OCI-LY3 (cell line): ENCODE data around the gene HOXA6.

Experiments
- H2AFZ ChIP-seq: fragments of 200-600, 300-600 bp; shearing (Covaris generic); 2 replicates; pipeline ENCODE4 v1.6.0; 2014; ENCODE audit warnings: antibody characterized with exemption, low read depth, low read length
- H3K27ac ChIP-seq: fragments of 200-600, 300-600 bp; sonication (generic); 2 replicates; pipeline ENCODE4 v1.5.1; 2014; ENCODE audit warnings: mild to moderate bottlenecking, low read length, moderate library complexity, mixed read lengths
- H3K27me3 ChIP-seq: fragments of 200-600, 300-600 bp; sonication (generic); 2 replicates; pipeline ENCODE4 v1.6.1; 2014; ENCODE audit warnings: low read depth, low read length, mixed read lengths
- H3K36me3 ChIP-seq: fragments of 200-600, 300-600 bp; sonication (generic); replicated peaks from 2 replicates; pipeline ENCODE3; 2014; ENCODE audit warnings: low read depth, low read length, mixed read lengths
- H3K4me1 ChIP-seq: fragments of 300-600, 200-600 bp; sonication (generic); 2 replicates; pipeline ENCODE4 v1.6.1; 2014; ENCODE audit warnings: low read length, mixed read lengths
- H3K4me2 ChIP-seq: fragments of 200-600, 300-600 bp; sonication (generic); 2 replicates; pipeline ENCODE4 v1.6.1; 2014; ENCODE audit warnings: low read length, mixed read lengths
- H3K4me3 ChIP-seq: fragments of 300-600, 200-600 bp; sonication (generic); 2 replicates; pipeline ENCODE4 v1.5.1; 2014; ENCODE audit warnings: antibody characterized with exemption, mild to moderate bottlenecking, low read length, moderate library complexity
- H3K79me2 ChIP-seq: fragments of 300-600, 200-600 bp; shearing (Covaris generic); 2 replicates; pipeline ENCODE4 v1.6.1; 2014; ENCODE audit warnings: mild to moderate bottlenecking, low read length, mixed read lengths
- H3K9ac ChIP-seq: fragments of 300-600, 200-600 bp; shearing (Covaris generic); 2 replicates; pipeline ENCODE4 v1.6.0; 2014; ENCODE audit warnings: mild to moderate bottlenecking, low read length, moderate library complexity
- H3K9me3 ChIP-seq: fragments of 200-600, 300-600 bp; shearing (Covaris generic); 2 replicates; pipeline ENCODE4 v1.6.1; 2014; ENCODE audit warnings: low read length, mixed read lengths; ENCODE audit not compliant: insufficient read depth
- H4K20me1 ChIP-seq: fragments of 200-600, 300-600 bp; sonication (generic); 2 replicates; pipeline ENCODE4 v1.6.1; 2016; ENCODE audit warnings: low read length, mixed read lengths; ENCODE audit not compliant: insufficient read depth
- CTCF ChIP-seq: fragments of 200-600, 300-600 bp; sonication (generic); IDR thresholded peaks from 2 replicates; pipeline ENCODE4 v1.5.1; 2014; ENCODE audit warnings: antibody characterized with exemption, low read length, low read depth
- EZH2phosphoT487 ChIP-seq: fragments of 200-600 bp; shearing (Covaris generic); IDR thresholded peaks from 2 replicates; pipeline ENCODE4 v1.6.1; 2018; ENCODE audit warnings: antibody characterized with exemption, mixed run types, low read depth

HOXA6 gene

GRCh38 chr7:27124096-27124901 lies 23.3 kb downstream of the HOXA6 start:
- Histone ChIP-seq H3K27ac (no peak overlapping the region), H3K79me2 (no peaks in the 10 kb centered on the region), H3K9me3 (no peaks in the 10 kb centered on the region), H3K9ac (no peak overlapping the region), H3K4me3 (no peak overlapping the region), H3K4me2 (no peak overlapping the region), H3K36me3 (no peaks in the 10 kb centered on the region), H3K27me3 (no peaks in the 10 kb centered on the region; the same call in 1 of the 2 replicates), H3K4me1 (no peaks in the 10 kb centered on the region), H4K20me1 (no peaks in the 10 kb centered on the region), H2AFZ (no peak overlapping the region)
- TF ChIP-seq CTCF (no peak), EZH2phosphoT487 (no peak)

GRCh38 chr7:27123477-27124053 lies 24.0 kb downstream of the HOXA6 start:
- Histone ChIP-seq H4K20me1 (no peaks in the 10 kb centered on the region), H3K79me2 (no peaks in the 10 kb centered on the region), H3K4me3 (no peak overlapping the region), H3K27ac (no peak overlapping the region), H3K9ac (no peak overlapping the region), H3K4me2 (no peak overlapping the region), H3K4me1 (no peaks in the 10 kb centered on the region), H3K36me3 (no peaks in the 10 kb centered on the region), H2AFZ (no peak overlapping the region), H3K9me3 (no peaks in the 10 kb centered on the region), H3K27me3 (no peaks in the 10 kb centered on the region; the same call in 1 of the 2 replicates)
- TF ChIP-seq EZH2phosphoT487 = no peak

GRCh38 chr7:27123007-27123476 lies 24.5 kb downstream of the HOXA6 start:
- Histone ChIP-seq H2AFZ (no peak overlapping the region), H3K4me1 (no peaks in the 10 kb centered on the region), H3K9ac (no peak overlapping the region), H3K36me3 (no peaks in the 10 kb centered on the region), H3K4me2 (no peak overlapping the region), H3K4me3 (no peak overlapping the region), H4K20me1 (no peaks in the 10 kb centered on the region), H3K27me3 (no peaks in the 10 kb centered on the region; the same call in 1 of the 2 replicates), H3K79me2 (no peaks in the 10 kb centered on the region), H3K27ac (no peak overlapping the region), H3K9me3 (no peaks in the 10 kb centered on the region)
- no peak for TF ChIP-seq EZH2phosphoT487
- no peak for TF ChIP-seq CTCF

- Histone ChIP-seq H3K27me3 (no peaks in the 10 kb centered on the region; the same call in 1 of the 2 replicates), H3K9ac (no peak overlapping the region), H3K79me2 (no peaks in the 10 kb centered on the region), H3K4me2 (no peak overlapping the region), H3K27ac (no peak overlapping the region), H3K4me1 (no peaks in the 10 kb centered on the region), H2AFZ (no peak overlapping the region), H3K9me3 (no peaks in the 10 kb centered on the region), H3K4me3 (no peak overlapping the region), H4K20me1 (no peaks in the 10 kb centered on the region), H3K36me3 (no peaks in the 10 kb centered on the region)
- TF ChIP-seq CTCF (no peak), EZH2phosphoT487 (no peak)
Observed at GRCh38 chr7:27122077-27122910, 25.3 kb downstream of the HOXA6 start.
